ENCODE data around the gene TFF2. TPM values are rescaled to one million over a fixed set of nuclear protein-coding genes. Genes with fewer than 3 reads are reported as not detected.

TFF2 gene
- total RNA-seq, 2 experiments from 2014 or later, result not detected

DNA sequence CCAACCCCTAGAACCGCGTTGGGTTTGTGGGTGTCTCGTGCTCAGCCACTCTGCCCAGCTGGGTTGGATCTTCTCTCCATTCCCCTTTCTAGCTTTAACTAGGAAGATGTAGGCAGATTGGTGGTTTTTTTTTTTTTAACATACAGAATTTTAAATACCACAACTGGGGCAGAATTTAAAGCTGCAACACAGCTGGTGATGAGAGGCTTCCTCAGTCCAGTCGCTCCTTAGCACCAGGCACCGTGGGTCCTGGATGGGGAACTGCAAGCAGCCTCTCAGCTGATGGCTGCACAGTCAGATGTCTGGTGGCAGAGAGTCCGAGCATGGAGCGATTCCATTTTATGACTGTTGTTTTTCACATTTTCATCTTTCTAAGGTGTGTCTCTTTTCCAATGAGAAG, 54.3 kb downstream of the TFF2 start:
- Mint-ChIP-seq H3K27ac (no peak overlapping the region), H3K36me3 (peaks cover 8% of the 10 kb centered on the region), H3K4me1 (ENCODE audit: low read depth) (peaks cover 11% of the 10 kb centered on the region), H3K9me3 (no peaks in the 10 kb centered on the region), H3K4me3 (no peak overlapping the region), H3K27me3 (no peaks in the 10 kb centered on the region)
- intact Hi-C loops (cut with micrococcal nuclease), result no loop called here
- DNase-seq, result no peak
- ChIA-PET CTCF (interaction anchor here (2.3 kb wide), 1 partner anchor 13 kb away, joined by 9 read pairs; no protein-coding TSS in a partner anchor), POLR2A (no interaction called here)

Other genes with a start within 250 kb of the TFF2 start
- 10 to 100 TPM; 22.2 to 24.6 TPM for gene ABCG1, start 131.9 kb downstream of the TFF2 start, total RNA-seq
- gene TFF3, start 35.6 kb downstream of the TFF2 start, total RNA-seq, result not detected
- not detected for gene TFF1, start 15.5 kb upstream of the TFF2 start, total RNA-seq
- gene TMPRSS3, start 45.1 kb upstream of the TFF2 start, total RNA-seq, result 10 to 100 TPM; 47.6 to 49.8 TPM
- gene UBASH3A, start 52.9 kb upstream of the TFF2 start, total RNA-seq, result 10 to 100 TPM; 27.2 to 29.4 TPM
- under 1 TPM; 0.38 to 0.53 TPM for gene RSPH1, start 145.2 kb upstream of the TFF2 start, total RNA-seq
- gene SLC37A1, start 162.9 kb upstream of the TFF2 start, total RNA-seq, result 10 to 100 TPM; 21.1 to 21.2 TPM

All from activated CD4-positive, alpha-beta memory T cell treated with anti-CD3 and anti-CD28 coated beads for 36 hours (primary cell).